GM12874 (cell line): ENCODE data around the gene TMEM131.

Experiments
- CTCF ChIP-seq: IDR thresholded peaks from 2 replicates; pipeline ENCODE4 v1.5.1; 2011; ENCODE audit warnings: low read depth, mild to moderate bottlenecking, control low read depth, low read length, moderate library complexity; ENCODE audit not compliant: insufficient read depth

Gene TMEM131

GRCh38 chr2:97749581-97749980 is 246.2 kb downstream of the TMEM131 start:
- no peak for TF ChIP-seq CTCF

- TF ChIP-seq CTCF, result no peak
These were observed 248.0 kb downstream of the TMEM131 start for GRCh38 chr2:97747716-97748115.

GRCh38 chr2:97747285-97747684 is 248.5 kb downstream of the TMEM131 start:
- no peak for TF ChIP-seq CTCF

DNA sequence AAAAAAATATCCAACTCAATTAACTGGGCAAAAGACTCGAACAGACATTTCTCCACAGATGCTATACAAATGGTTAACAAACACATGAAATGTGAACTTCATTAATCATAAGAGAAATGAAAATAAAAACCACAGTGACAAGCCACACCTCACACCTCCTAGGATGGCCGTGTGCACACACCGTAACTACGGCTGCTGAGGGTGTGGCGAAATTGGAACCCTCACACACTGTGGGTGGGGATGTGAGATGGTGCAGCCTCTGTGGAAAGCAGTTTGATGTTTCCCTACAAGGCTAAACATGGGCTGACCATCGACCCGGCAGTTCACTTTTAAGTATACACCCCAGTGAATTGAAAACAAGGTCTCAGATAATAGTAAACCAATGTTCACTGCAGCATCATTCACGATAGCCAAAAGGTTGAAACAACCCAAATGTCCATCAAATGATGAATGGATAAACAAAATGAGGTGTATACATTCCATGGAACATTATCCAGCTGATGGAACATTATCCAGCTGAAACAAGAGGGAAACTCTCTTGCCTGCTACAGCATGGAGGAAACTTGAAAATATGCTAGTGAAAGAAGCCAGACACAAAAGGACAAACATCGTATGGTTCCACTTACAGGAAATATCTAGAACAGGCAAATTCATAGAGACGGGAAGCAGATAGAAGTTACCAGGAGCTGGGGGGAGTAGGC is 250.1 kb downstream of the TMEM131 start:
- no peak for TF ChIP-seq CTCF

DNA sequence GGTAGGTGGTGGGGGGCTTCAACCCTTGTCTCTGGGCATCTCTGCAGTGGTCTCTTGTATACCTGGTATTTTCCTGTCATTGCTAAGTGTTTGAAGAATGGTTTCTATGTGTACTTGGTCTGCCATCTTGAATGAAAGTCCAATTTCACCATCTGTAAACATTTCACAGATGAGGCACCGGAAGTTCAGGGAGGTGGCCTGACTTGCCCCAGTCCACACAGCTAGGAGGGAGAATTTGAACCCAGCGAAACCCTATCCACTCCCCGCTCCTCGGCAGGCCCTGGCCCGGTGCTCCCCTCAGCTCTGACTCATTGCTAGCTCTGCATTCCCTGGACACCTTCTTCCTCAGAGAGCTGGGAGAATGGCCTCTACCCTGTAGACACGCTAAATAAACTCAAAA is 251.8 kb downstream of the TMEM131 start:
- no peak for TF ChIP-seq CTCF

DNA sequence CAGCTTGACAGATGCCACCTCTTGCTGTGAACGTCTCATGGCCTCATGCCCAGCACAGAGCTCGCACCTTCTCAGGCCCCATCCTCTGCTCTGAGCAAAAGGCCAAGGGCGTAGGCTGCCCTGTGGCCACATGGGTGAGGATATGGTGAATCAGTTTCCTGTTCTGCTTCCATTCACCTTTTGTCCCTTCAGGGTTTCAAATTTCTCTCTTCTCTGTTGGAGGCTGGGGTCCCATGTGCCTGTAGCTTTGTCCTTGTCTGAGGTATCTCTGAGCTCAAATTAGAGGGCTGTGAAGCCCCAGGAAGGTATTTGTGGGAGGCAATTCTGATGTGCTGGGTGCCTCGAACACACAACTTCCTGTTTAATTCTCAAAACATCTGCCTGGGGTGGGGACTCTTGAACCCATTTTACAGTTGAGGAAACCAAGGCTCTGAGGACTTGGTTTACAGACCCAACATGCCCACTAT is 253.3 kb downstream of the TMEM131 start:
- no peak for TF ChIP-seq CTCF

GRCh38 chr2:97741686-97742085 is 254.1 kb downstream of the TMEM131 start:
- TF ChIP-seq CTCF, result no peak
